ENCODE data around the gene CDH22.

DNA sequence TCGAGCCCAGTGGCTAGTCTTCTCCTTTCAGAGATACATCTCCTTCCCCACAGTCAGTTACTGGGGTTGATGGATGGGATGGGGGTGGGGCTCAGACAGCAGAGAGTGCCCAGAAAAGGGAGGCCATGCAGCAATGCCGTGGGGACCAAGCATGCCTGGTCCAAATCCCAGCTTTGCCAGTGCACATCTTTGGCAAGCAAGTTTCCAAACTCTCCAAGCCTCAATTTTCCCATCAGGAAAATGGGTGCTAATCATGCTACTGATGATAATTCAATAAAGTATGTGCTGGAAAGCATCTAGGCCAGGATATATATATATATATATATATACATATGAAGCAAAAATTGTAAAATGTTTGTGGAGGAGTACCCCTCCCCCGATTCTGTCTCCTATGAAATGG lies 111.3 kb downstream of the CDH22 start:
- TF ChIP-seq, protein P1, sequence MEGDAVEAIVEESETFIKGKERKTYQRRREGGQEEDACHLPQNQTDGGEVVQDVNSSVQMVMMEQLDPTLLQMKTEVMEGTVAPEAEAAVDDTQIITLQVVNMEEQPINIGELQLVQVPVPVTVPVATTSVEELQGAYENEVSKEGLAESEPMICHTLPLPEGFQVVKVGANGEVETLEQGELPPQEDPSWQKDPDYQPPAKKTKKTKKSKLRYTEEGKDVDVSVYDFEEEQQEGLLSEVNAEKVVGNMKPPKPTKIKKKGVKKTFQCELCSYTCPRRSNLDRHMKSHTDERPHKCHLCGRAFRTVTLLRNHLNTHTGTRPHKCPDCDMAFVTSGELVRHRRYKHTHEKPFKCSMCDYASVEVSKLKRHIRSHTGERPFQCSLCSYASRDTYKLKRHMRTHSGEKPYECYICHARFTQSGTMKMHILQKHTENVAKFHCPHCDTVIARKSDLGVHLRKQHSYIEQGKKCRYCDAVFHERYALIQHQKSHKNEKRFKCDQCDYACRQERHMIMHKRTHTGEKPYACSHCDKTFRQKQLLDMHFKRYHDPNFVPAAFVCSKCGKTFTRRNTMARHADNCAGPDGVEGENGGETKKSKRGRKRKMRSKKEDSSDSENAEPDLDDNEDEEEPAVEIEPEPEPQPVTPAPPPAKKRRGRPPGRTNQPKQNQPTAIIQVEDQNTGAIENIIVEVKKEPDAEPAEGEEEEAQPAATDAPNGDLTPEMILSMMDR (IDR thresholded peaks at IDR 0.05): no peak
- TF ChIP-seq POLR2A (IDR thresholded peaks at IDR 0.05): no peak

Data from right lobe of liver (tissue), 4 donors.